OCI-LY3 (cell line): ENCODE measurements around the gene MTFR2.

Source experiments
- EZH2phosphoT487 ChIP-seq: fragments of 200-600 bp; shearing (Covaris generic); IDR thresholded peaks from 2 replicates; pipeline ENCODE4 v1.6.1; 2018; ENCODE audit warnings: antibody characterized with exemption, mixed run types, low read depth
- TF ChIP-seq, protein P1 (sequence below): fragments of 200-600, 300-600 bp; sonication (generic); IDR thresholded peaks from 2 replicates; pipeline ENCODE4 v1.5.1; 2014; ENCODE audit warnings: antibody characterized with exemption, low read length, low read depth

DNA sequence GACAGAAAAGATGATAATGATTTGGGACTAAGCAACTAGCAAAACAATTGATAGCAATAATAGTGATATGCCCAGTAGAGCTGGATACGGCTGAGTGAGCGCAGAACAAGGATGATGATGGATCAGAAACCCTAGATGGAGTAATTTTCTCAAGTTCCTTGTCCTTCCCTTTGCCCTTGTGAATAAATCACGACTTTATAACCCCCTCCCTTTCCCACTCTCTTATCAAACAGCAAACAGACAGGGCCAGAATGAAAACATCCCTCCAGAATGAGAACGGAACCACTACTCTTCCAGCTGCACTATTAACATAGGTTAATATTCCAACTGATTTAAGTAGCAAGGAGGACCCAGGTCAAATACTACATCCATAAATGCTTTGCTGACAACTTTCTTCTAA is 1.3 kb upstream of the MTFR2 start:
- TF ChIP-seq, protein P1, sequence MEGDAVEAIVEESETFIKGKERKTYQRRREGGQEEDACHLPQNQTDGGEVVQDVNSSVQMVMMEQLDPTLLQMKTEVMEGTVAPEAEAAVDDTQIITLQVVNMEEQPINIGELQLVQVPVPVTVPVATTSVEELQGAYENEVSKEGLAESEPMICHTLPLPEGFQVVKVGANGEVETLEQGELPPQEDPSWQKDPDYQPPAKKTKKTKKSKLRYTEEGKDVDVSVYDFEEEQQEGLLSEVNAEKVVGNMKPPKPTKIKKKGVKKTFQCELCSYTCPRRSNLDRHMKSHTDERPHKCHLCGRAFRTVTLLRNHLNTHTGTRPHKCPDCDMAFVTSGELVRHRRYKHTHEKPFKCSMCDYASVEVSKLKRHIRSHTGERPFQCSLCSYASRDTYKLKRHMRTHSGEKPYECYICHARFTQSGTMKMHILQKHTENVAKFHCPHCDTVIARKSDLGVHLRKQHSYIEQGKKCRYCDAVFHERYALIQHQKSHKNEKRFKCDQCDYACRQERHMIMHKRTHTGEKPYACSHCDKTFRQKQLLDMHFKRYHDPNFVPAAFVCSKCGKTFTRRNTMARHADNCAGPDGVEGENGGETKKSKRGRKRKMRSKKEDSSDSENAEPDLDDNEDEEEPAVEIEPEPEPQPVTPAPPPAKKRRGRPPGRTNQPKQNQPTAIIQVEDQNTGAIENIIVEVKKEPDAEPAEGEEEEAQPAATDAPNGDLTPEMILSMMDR = no peak
- no peak for TF ChIP-seq EZH2phosphoT487
